Measurements from ENCODE around the gene ATP5F1C. TPM values are rescaled to one million over a fixed set of nuclear protein-coding genes. Genes with fewer than 3 reads are reported as not detected.

ATP5F1C gene
- total RNA-seq, 1 donor from 2014 or later = 163 TPM

GRCh38 chr10:7834262-7834661 is 46.3 kb downstream of the ATP5F1C start:
- Histone ChIP-seq H3K36me3 (no peaks in the 10 kb centered on the region), H3K4me3 (no peak overlapping the region), H3K27ac (no peak overlapping the region), H3K27me3 (no peaks in the 10 kb centered on the region), H3K4me1 (no peaks in the 10 kb centered on the region), H3K9me3 (no peaks in the 10 kb centered on the region)
- no peak for TF ChIP-seq CTCF (IDR thresholded peaks at IDR 0.05)
- ATAC-seq (no peak), DNase-seq (no peak)
- intact Hi-C loops (cut with DNase I) = no loop called here

DNA sequence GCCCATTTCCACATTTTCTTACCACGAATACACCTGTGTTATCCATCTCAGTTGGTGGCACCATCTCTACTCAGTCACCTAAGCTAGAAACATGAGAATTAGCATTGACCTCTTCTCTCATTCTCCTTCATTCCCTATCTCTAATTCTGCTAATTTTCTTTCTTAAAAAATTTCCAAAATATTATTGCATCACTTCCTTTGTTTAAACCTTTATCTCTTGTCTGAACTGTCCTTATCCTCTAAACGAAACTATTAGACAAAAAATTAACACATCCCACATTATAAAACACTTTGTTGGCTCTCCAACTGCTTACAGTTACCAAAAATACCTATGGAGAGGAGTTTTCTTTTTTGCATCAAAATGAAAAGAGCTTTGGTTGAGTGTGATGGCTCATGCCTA is 48.6 kb downstream of the ATP5F1C start:
- Histone ChIP-seq H3K36me3 (no peaks in the 10 kb centered on the region), H3K4me3 (no peak overlapping the region), H3K9me3 (no peaks in the 10 kb centered on the region), H3K27me3 (no peaks in the 10 kb centered on the region), H3K27ac (no peak overlapping the region), H3K4me1 (no peaks in the 10 kb centered on the region)
- no peak for TF ChIP-seq CTCF (IDR thresholded peaks at IDR 0.05)
- no peak for ATAC-seq
- intact Hi-C loops (cut with DNase I) = no loop called here
- no peak for DNase-seq

DNA sequence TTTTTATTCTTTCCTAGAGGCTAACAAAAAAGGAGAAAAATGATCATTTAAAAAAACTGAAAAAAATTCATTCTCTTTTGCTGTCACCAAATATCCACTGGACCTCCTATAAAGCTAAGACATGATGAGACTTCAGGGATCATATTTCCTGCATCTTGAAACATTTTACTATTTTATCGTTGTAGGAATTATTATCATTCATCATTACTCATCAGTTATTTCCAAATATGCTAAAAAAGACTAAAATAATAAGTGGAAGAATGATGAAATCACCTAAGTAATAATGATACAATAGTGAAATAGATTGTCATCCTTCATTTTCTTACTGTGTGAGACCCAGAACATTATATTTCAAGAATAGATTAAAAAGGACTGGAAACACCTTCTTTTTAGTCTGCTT is 58.6 kb downstream of the ATP5F1C start:
- intact Hi-C loops (cut with DNase I) = no loop called here
- Histone ChIP-seq H3K27me3 (no peaks in the 10 kb centered on the region), H3K9me3 (no peaks in the 10 kb centered on the region), H3K4me3 (no peak overlapping the region), H3K4me1 (no peaks in the 10 kb centered on the region), H3K27ac (no peak overlapping the region), H3K36me3 (no peaks in the 10 kb centered on the region)
- ATAC-seq (no peak), DNase-seq (no peak)
- TF ChIP-seq CTCF (IDR thresholded peaks at IDR 0.05) = no peak

DNA sequence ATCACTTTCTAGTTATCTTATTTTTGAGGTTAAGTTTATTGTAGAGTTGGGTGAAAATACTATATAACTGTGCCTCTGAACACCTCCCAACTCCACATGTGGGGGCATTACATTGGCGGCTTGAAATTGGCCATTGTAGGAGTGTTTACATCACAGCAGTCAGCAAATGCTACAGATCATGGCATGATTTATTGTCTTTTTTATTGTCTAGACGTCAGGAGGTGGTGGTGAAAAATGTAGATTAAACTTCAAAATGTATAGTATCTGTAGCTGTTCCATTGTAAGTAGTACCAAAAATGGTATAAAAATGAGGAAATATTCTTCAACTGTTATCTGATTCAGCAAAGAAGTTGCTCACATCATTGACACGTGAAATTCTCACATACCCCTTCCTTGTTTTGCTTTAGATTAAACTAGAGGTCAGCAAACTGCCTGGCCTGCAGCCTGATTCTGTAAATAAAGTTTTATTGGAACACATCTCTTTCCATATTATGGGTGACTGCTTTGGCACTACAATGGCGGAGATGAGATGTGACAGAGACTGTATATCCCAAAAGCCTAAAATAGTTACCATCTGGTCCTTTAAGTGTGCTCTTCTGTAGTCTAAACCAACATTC is 65.4 kb downstream of the ATP5F1C start:
- intact Hi-C loops (cut with DNase I) = no loop called here
- no peak for TF ChIP-seq CTCF (IDR thresholded peaks at IDR 0.05)
- Histone ChIP-seq H3K4me1 (peaks cover 21% of the 10 kb centered on the region), H3K9me3 (no peaks in the 10 kb centered on the region), H3K27me3 (no peaks in the 10 kb centered on the region), H3K27ac (no peak overlapping the region), H3K4me3 (no peak overlapping the region), H3K36me3 (no peaks in the 10 kb centered on the region)
- DNase-seq (no peak), ATAC-seq (no peak)

GRCh38 chr10:7853890-7854289 is 65.9 kb downstream of the ATP5F1C start:
- H3K4me1 ChIP-seq = peaks cover 21% of the 10 kb centered on the region
- TF ChIP-seq CTCF (IDR thresholded peaks at IDR 0.05) = no peak
- DNase-seq (no peak), ATAC-seq (no peak)
- H3K36me3 ChIP-seq = no peaks in the 10 kb centered on the region
- H3K27ac ChIP-seq = no peak overlapping the region
- intact Hi-C loops (cut with DNase I) = no loop called here
- H3K4me3 ChIP-seq = no peak overlapping the region
- no peaks in the 10 kb centered on the region for H3K27me3 ChIP-seq
- no peaks in the 10 kb centered on the region for H3K9me3 ChIP-seq

DNA sequence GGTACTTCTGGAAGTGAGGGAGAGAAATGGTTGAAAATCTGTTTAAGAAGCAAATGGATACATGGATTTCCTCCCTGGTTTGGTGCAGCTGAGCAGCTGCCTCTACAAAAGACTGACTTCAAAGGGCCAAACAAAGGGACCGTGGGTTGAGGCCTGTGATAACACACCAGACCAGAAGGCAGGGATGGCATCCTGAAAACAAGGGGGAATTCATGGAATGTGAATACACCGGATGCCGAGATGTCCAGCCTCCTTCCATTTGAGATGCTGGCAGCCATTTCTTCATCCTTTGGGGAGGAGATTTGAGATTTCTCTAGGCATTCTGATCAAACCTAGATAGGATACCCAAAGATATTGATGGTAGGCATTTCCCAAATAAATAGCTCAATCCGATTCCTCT is 67.2 kb downstream of the ATP5F1C start:
- DNase-seq = no peak
- H3K4me1 ChIP-seq = peaks cover 21% of the 10 kb centered on the region
- intact Hi-C loops (cut with DNase I) = no loop called here

More for the DNA sequence above, 67.2 kb downstream of the ATP5F1C start:
- no peak for TF ChIP-seq CTCF (IDR thresholded peaks at IDR 0.05)
- no peak overlapping the region for H3K4me3 ChIP-seq
- no peaks in the 10 kb centered on the region for H3K27me3 ChIP-seq
- no peak overlapping the region for H3K27ac ChIP-seq
- no peaks in the 10 kb centered on the region for H3K9me3 ChIP-seq
- H3K36me3 ChIP-seq = no peaks in the 10 kb centered on the region
- no peak for ATAC-seq
